Esophagus muscularis mucosa (tissue), 4 donors: Measurements from ENCODE around the gene DEPDC1B. TPM values are rescaled to one million over a fixed set of nuclear protein-coding genes. Genes with fewer than 3 reads are reported as not detected.
A peak's percentile ranks its signal among the peaks of the same experiment; 100 is the strongest.
"Not testable (repeated sequence)": the region's sequence is repeated elsewhere in the genome, so short reads cannot be mapped to it uniquely, and the experiment has no call there.

Source experiments
- DNase-seq: peaks from one replicate; pipeline ENCODE4 v3.0.0-alpha.2; 2017; ENCODE audit errors: extremely low spot score
- H3K27ac ChIP-seq, 4 donors: fragments of 200-600 bp; sonication (generic); replicated peaks in 1 of 4; 1 replicate in 3 of 4; 2 replicates in 1 of 4; pipeline ENCODE4 v1.5.1; 2016 to 2019; ENCODE audit warnings: mild to moderate bottlenecking in 1 of 4
- H3K27me3 ChIP-seq, 4 donors: fragments of 200-600 bp; sonication (generic); one replicate each; pipeline versions ENCODE4 v1.5.1 to v1.6.0; 2016 to 2019
- H3K36me3 ChIP-seq, 4 donors: fragments of 200-600 bp; sonication (generic); one replicate each; pipeline ENCODE4 v1.5.1; 2016 to 2019
- H3K4me1 ChIP-seq, 4 donors: fragments of 200-600 bp; sonication (generic); one replicate each; pipeline ENCODE4 v1.5.1; 2016 to 2019
- H3K4me3 ChIP-seq, 4 donors: fragments of 200-600 bp; sonication (generic); 1 replicate in 2 of 4; 2 replicates in 2 of 4; pipeline ENCODE4 v1.5.1; 2016 to 2019; ENCODE audit warnings: mild to moderate bottlenecking in 4 of 4, moderate library complexity in 1 of 4
- H3K9me3 ChIP-seq, 4 donors: fragments of 200-600 bp; sonication (generic); 1 replicate in 3 of 4; 2 replicates in 1 of 4; pipeline ENCODE4 v1.5.1; 2016 to 2019
- CTCF ChIP-seq, 3 experiments: fragments of 200-600 bp in 2 of 3; fragments of 450-650 bp in 1 of 3; sonication (generic) in 2 of 3; IDR thresholded peaks; one replicate each; pipeline ENCODE4 v1.5.1; 2017 to 2019; ENCODE audit warnings: antibody characterized with exemption in 3 of 3, mild to moderate bottlenecking in 2 of 3, moderate library complexity in 1 of 3
- EP300 ChIP-seq: sonication (generic); formaldehyde crosslinking; IDR thresholded peaks from one replicate; pipeline ENCODE4 v1.6.1; 2017; ENCODE audit warnings: antibody characterized with exemption
- POLR2A ChIP-seq: fragments of 450-650 bp; IDR thresholded peaks from one replicate; pipeline ENCODE4 v1.6.1; 2017; ENCODE audit warnings: antibody characterized with exemption, moderate library complexity, mild to moderate bottlenecking, low read depth
- POLR2AphosphoS5 ChIP-seq, 2 donors: sonication (generic); formaldehyde crosslinking; IDR thresholded peaks; one replicate each; pipeline ENCODE4 v1.6.1; 2017; ENCODE audit warnings: antibody characterized with exemption in 2 of 2
- WGBS: methylation state at CpG from one replicate; pipeline ENCODE4 v1.1.5; 2018; 5-methylcytosine and 5-hydroxymethylcytosine counted together
- intact Hi-C: fragments of 100-400 bp; cut with DNase I; formaldehyde crosslinking; loops from one replicate; pipeline ENCODE4 v1.15.1; 2023
- total RNA-seq, 4 donors: library from RNA; depleted of rRNA; stranded (reverse); fragments of >200 nt; gene quantifications; one replicate each; pipeline versions ENCODE4 v1.1.0 to v1.2.1, GENCODE V29; 2016

DEPDC1B gene
- total RNA-seq, 4 donors from 2014 or later = 0.17 to 0.57 (median 0.42) TPM; not detected in 1

DNA sequence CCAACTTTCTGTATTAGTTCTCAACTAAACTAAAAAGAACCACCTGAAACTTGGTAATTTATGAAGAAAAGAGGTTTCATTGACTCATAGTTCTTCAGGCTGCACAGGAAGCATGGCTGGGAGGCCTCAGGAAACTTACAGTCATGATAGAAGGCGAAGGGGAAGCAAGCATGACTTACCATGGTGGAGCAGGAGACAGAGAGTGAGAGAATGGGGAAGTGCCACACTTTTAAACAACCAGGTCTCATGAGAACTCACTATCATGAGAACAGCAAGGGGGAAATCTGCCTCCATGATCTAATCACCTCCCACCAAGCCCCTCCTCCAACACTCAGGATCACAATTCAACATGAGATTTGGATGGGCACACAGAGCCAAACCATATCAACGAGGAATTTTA lies 123.5 kb downstream of the DEPDC1B start:
- no peaks in the 10 kb centered on the region for H3K27me3 ChIP-seq
- no peaks in the 10 kb centered on the region for H3K36me3 ChIP-seq
- H3K4me1 ChIP-seq = no peaks in the 10 kb centered on the region
- H3K27ac ChIP-seq = no peak overlapping the region
- no peak overlapping the region for H3K4me3 ChIP-seq
- H3K9me3 ChIP-seq = peaks cover 0 to 9% (median 0%) of the 10 kb centered on the region in 4 donors
- 90% methylated on average over 2 of the region's 2 CpGs for WGBS
- DNase-seq = no peak
- TF ChIP-seq POLR2A (no peak), EP300 (no peak), POLR2AphosphoS5 (IDR thresholded peaks at IDR 0.05) (no peak), CTCF (IDR thresholded peaks at IDR 0.05) (no peak)
- intact Hi-C loops = no loop called here

DNA sequence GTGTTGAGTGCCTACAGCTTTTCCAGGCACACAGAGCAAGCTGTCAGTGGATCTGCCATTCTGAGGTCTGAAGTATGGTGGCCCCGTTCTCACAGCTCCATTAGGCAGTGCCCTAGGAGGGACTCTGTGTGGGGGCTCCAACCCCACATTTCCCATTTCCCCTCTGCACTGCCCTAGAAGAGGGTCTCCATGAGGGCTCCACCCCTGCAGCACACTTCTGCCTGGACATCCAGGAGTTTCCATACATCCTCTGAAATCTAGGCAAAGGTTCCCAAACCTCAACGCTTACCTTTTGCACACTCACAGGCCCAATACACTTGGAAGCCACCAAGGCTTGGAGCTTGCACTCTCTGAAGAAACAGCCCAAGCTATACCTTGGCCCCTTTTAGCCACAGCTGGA lies 131.3 kb downstream of the DEPDC1B start:
- no CpG with 5 or more reads among the region's 2 CpGs for WGBS
- H3K27ac ChIP-seq = no peak overlapping the region
- DNase-seq = no peak
- no peaks in the 10 kb centered on the region for H3K4me1 ChIP-seq
- no peak overlapping the region for H3K4me3 ChIP-seq
- intact Hi-C loops = no loop called here
- no peak for TF ChIP-seq EP300
- no peak for TF ChIP-seq POLR2AphosphoS5 (IDR thresholded peaks at IDR 0.05)
- TF ChIP-seq POLR2A = no peak
- no peak for TF ChIP-seq CTCF (IDR thresholded peaks at IDR 0.05)
- H3K27me3 ChIP-seq = no peaks in the 10 kb centered on the region
- peaks cover 0 to 9% (median 4%) of the 10 kb centered on the region in 4 donors for H3K9me3 ChIP-seq
- H3K36me3 ChIP-seq = no peaks in the 10 kb centered on the region

DNA sequence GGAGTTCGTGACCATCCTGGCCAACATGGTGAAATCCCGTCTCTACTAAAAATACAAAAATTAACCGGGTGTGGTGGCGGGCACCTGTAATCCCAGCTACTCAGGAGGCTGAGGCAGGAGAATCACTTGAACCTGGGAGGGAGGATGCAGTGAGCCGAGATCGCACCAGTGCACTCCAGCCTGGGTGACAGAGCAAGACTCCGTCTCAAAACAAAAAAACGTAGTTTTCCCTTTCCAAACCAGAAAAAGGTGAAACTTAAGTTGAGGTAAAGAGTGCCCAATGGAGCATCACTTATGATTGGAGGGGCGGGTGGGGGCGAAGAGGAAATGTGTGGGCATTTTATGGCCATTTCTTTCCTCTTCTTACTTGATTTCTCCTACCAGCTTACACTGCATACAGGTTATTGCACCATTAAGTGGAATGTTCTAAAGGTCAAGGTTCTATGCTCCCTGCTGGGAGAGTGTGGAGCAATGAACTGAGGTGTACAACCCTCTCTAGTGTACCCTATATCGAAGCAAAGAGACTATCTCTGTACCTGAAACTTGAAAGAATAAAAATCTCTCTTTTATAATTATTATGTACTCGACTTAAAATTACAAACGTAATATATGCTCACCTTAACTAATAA lies 136.2 kb downstream of the DEPDC1B start:
- Histone ChIP-seq H3K27me3 (no peaks in the 10 kb centered on the region), H3K36me3 (no peaks in the 10 kb centered on the region), H3K4me3 (no peak overlapping the region), H3K4me1 (no peaks in the 10 kb centered on the region), H3K27ac (no peak overlapping the region), H3K9me3 (peaks cover 0 to 7% (median 3%) of the 10 kb centered on the region in 4 donors)
- TF ChIP-seq EP300 = no peak
- no peak for TF ChIP-seq CTCF (IDR thresholded peaks at IDR 0.05)
- TF ChIP-seq POLR2AphosphoS5 (IDR thresholded peaks at IDR 0.05) = no peak
- no peak for TF ChIP-seq POLR2A
- no peak for DNase-seq
- intact Hi-C loops = no loop called here
- WGBS = 90% methylated on average over 13 of the region's 13 CpGs

GRCh38 chr5:60553291-60553690 lies 146.7 kb downstream of the DEPDC1B start:
- H3K36me3 ChIP-seq, intact Hi-C loops, DNase-seq, H3K9me3 ChIP-seq, H3K27me3 ChIP-seq, H3K4me3 ChIP-seq: not testable (repeated sequence)
- Histone ChIP-seq H3K4me1 (peaks cover 0 to 39% (median 27%) of the 10 kb centered on the region in 4 donors), H3K27ac (peak overlapping the region in 2 of 4 donors; percentile 71 to 81)
- WGBS = 97% methylated on average over 2 of the region's 2 CpGs

GRCh38 chr5:60551829-60552228 lies 148.1 kb downstream of the DEPDC1B start:
- TF ChIP-seq EP300 (no peak), POLR2A (no peak), CTCF (IDR thresholded peaks at IDR 0.05) (no peak), POLR2AphosphoS5 (IDR thresholded peaks at IDR 0.05) (no peak)
- no peak overlapping the region for H3K4me3 ChIP-seq
- DNase-seq = no peak

More at GRCh38 chr5:60551829-60552228, 148.1 kb downstream of the DEPDC1B start:
- no peaks in the 10 kb centered on the region for H3K36me3 ChIP-seq
- H3K27me3 ChIP-seq = no peaks in the 10 kb centered on the region
- peak overlapping the region; percentile 71 to 82 (median 80) for H3K27ac ChIP-seq
- peaks cover 0 to 54% (median 40%) of the 10 kb centered on the region in 4 donors for H3K4me1 ChIP-seq
- intact Hi-C loops = no loop called here
- H3K9me3 ChIP-seq = no peaks in the 10 kb centered on the region
- 72% methylated on average over 3 of the region's 3 CpGs for WGBS
